Activated effector memory CD4-positive, alpha-beta T cell treated with anti-CD3 and anti-CD28 coated beads, Interleukin-2, amount 50 U/mL, for 16 hours (primary cell): ENCODE measurements around the gene KIDINS220.

Experiments
- DNase-seq: peaks from one replicate; pipeline ENCODE4 v3.0.0-alpha.2; 2020

The KIDINS220 gene

DNA sequence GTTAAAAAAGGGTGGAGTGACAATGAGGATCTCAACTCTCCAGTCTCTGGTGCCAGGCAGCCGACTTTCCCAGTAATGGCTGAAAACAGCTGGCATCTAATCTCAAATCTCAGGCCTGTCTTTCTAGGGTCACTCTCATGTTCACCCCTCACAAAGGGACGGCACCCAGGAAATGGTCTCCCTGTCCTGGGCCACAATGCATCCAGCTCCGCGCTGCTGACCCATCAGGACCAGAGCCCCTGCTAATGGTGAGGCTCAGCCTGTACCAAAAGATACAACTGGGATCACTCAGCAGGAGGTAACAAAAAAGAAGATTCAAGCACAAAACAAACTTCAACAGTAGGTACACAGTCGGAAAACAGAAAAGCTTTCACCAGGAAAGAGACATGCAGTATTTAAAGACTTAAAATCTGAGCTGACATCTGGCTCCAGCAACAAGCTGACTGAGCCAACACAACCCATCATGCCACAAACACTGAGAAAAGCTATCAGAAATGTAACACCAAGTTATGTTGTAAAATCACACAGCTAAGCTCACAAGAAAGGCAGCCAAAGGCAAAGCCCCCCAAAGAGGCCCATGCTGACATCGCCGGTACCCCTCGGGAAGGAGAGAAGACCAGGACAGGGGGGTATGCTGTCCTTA is 13.6 kb upstream of the KIDINS220 start:
- DNase-seq: no peak

DNA sequence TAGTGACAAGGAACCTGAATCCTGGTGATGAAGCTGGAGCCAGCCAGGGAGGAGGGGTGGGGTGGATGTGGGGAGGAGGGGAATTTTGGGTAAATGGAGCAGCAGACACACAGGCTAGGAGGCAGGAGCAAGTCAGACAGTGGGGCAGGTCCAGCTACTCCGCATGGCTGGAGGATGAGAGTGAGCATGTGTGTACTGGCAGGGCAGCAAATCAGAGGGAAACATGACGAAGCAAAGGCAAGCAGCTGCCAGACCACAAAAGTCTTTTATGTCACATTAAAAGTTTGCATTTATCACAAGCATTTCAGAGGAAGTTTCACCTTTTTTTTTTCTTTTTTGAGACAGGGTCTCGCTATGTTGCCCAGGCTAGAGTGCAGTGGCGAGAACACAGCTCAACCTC is 11.9 kb upstream of the KIDINS220 start:
- no peak for DNase-seq

DNA sequence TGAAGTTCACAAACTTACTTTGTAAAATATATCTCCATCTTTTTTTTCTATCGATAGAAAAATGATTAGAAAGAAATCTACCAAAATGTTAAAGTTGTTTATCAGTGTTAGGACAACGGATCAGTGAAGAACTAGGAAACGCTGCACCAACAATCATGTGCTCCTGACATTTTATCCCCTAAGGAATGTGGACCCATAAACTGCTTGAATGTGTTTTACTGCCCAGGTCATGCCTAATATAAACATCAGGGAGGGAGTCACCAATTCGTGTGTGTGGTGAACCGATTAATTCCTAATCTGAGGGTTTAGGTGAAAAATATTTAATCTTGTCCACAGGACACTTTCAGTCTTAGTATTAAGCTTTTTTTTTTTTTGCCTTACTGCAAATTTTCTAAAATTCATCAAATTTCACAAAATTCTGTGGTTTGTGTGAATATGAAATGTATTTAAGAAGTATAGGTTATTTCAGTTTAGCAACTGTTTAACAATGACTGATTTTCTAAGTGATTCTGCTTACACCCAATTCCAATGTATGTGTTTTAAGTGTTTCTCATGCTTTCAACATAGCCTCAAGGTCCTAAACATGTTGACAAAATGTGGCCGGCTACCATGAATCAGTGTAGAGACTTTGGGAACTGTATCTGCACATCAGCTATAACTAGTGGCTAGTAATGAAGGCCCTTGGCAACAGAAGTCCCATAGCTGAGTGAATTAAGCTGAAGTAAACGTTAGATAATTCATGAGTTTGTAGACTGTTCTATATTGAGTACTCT is 11.1 kb upstream of the KIDINS220 start:
- no peak for DNase-seq

DNA sequence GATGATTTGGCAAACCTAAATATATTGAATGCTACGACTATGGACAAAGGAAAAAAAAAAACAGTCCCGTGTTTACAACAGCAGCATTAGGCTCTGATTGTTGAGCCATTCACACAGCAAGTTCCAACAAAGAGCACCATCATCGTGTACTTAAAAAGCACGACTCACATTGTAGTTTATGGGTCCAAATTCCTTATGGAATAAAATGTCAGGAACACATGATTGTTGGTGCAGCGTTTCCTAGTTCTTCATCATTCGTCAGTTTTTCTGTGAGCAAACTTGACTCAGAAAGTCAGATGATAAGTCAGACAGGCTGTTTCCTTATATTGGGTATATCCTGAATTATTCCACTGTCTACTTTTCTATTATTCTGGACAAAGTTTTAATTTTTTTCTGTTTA is 10.0 kb upstream of the KIDINS220 start:
- DNase-seq: no peak

DNA sequence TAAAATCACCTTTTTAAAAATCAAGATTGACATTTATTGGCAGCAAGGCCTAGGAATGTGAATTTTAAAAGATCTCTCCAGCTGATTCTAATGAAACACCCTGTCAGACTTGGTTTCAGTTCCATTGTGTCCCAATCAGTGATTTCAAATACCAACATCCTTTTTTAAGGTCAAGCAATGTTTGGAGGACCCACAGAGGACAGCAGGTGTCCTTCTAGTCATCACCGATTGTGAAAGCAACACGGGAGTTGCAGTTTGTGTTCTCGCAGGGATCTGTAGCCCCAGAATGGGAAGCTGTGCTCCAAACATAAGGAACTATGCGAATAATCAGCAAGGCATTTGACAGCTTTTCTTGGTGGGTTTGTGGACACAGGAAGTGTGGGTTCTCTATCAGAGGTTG is 4.5 kb upstream of the KIDINS220 start:
- no peak for DNase-seq

DNA sequence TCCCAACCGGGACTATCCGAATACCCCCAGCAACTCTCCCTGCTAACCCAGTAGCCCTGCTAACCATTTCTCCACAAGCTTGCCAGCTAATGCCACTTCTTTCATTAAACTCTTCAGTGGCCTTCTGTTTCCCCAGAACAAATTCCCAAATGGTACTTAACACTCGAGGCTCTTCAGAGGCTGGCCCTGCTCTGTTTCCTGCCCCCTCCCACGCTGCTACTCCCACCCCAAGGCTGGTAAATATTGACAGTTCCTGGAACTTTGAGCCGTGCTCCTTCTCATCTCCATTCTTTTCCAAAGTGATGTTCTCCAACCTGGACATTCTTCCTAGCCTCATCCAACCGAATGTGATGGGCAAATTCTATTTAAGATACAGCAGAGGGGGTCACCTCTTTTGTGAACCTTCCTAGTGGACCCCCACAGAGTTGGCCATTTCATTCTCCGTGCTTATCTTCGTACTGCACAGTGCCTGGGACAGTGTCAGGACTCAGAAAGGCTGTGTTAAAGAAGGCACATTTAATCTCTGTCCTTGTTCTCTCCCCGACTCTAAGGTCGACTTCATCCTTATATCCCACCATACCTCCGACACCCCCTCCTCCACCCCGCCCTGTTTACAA is 3.2 kb upstream of the KIDINS220 start:
- no peak for DNase-seq

DNA sequence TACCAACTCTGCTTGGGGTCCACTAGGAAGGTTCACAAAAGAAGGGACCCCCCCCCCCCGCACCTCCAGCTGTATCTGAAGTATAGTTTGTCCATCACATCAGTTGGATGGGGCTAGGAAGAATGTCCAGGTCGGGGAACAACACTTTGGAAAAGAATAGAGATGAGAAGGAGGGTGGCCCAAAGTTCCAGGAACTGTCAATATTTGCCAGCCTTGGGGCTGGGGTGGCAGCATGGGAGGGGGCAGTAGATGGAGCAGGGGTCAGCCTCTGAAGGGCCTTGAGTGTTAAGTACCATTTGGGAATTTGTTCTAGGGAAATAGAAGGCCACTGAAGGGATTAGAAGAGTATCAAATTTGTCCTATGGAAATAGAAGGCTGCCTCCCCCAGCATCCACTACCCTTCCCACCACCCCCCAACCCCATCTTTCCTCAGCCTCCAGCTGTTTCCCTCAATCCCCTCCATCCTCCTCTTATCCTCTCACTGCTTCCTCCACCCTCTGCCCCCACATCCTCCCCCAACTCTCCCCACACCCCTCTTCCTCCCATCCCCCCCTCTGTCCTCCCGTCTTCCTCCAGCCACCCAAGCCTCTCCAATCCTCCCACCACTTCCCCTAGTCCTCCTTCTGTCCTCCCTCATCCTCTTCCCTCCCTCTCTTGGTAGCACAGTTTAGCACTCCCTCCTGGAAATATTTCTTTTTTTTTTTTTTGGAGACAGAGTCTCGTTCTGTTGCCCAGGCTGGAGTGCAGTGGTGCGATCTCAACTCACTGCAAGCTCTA is 2.0 kb upstream of the KIDINS220 start:
- DNase-seq: no peak

DNA sequence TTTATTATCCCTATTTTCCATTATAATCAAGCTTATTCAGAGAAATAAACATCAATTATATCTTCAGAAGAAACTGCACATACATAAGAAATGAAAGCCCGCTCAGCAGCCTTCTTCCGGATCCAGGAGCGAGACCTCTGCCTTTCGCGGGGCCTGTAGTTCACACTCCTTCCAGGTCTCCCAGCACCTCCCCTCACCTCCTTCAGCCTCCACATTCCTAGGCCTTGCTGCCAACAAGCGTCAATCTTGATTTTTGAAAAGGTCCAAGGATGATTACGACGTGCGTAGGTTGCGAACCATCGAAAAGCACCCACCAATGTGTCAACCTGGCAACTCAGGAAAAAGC is 355 bp upstream of the KIDINS220 start:
- DNase-seq: no peak

DNA sequence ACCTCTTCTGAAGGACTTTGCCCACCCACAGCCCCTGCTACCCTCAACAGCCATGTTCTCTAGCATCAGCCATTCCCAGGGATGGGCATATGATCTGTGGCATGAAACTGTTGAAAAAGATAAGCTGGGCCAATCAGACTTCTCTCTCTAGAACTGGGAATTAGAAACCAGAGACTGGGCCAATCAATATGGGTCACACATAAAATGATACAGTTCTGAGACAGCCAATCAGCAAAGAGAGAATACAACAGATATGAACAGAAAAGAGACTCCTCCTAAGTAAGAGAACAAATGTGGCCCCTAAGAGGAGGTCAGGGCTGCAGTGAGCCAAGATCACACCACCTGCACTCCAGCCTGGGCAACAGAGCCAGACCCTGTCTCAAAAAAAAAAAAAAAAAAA is 2.1 kb downstream of the KIDINS220 start:
- DNase-seq: no peak

DNA sequence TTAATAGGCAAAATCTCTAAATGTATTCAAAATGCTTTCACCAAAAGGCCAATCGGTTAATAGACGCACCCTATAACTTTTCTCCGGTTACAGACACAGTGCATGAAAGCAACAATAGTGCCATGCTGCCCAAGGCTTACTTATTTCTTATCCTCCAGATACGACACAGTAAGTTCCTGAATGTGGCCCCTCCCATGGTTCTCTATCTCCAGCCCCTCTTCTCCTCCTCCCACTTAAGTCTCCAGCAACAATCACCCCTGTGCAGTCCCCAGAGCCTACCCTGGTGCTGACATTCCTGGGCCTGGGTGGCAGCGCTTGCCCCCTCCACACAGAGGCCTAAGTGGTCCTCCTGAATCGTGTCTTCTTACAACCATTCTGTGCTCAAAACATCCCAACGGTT is 3.6 kb downstream of the KIDINS220 start:
- no peak for DNase-seq

DNA sequence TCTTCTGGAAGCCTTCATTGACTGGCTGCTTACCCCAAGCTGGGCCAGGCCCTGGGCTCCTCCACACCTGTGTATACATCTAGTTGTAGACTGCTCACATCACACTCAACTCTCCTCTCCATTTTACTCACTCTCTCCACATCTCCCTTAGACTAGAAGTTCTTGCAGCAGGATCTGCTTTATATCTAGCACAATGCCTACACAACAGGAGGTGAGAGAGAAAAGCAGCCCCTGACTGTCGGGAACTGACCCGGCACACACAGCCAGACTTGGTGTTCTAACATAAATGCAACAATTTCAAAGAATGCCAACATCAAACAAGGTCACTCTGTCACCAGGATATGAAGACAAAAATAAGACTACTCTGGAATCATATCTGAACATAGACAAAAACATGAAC is 5.9 kb downstream of the KIDINS220 start:
- DNase-seq: no peak

DNA sequence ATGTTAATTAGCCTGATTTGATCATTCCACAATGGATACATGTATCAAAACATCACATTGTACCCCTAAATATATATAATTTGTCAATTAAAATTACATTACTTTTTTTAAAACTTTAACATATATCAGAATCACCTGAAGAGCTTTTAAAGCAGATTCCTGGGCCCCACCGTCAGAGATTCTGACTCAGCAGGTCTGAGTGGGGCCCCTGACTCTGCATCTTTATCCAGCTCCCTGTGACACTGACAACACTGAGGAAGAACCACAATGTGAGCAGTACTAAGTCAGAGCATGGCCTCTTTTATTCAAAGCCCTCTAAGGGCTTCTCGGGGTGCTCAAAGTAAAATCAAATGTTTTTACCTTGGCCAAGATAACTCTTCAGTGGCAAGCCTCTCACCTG is 9.7 kb downstream of the KIDINS220 start:
- DNase-seq: no peak

DNA sequence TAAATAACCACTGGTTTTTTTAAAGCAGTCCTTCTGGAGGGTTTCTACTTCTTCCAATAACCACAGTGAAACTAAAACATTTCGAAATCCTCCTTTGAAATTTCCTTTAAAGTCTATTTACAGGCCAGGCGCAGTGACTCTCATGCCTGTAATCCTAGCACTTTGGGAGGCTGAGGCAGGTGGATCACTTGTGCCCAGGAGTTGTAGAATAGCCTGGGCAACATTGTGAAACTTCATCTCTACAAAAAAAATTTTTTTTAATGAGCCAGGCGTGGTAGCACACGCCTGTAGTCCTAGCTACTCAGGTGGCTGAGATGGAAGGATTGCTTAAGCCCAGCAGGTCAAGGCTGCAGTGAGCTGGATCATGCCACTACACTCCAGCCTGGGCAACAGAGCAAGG is 15.2 kb downstream of the KIDINS220 start:
- DNase-seq: no peak

DNA sequence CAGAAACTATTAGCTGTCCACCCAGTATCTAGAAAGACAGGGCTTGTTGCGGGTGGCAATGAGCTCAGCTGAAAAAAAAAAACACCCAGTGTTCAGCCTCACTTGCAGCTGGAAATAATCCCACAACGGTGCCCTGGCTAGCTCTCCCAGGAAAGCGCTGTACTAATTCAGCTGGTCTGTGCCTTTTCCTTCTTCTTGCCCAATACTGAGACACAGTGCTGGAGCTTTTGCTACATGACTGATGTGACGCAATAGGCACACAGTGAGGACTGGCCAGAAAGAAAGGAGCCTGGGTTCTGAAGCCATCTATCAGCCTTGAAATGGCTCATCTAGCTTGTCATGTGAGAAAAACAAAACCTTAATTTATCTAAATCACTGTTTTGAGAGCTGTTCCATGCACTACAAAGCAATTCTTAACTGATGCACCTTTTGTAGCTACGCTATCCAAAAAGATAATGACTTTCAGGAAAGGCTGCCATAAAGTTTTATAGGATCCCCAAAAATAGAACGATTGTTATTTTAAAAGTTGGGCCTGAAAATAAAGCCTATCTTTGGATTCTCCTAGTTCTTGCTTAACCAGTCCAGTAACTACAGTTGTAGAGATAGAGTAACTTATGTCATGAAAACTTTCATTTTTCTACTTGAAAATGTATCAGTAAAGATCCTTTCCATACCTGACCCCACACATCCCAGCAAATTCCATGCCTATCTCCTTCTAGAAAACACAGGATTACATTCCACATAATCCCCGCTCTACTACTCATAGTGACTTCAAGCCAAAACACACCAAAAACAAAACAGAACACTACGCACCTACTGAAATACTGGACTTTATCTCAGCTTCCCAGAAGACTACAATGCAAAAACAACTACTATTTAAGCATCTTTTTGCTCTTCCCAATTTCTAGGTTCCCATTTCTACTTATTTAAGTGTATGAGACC is 15.9 kb downstream of the KIDINS220 start:
- DNase-seq: no peak

DNA sequence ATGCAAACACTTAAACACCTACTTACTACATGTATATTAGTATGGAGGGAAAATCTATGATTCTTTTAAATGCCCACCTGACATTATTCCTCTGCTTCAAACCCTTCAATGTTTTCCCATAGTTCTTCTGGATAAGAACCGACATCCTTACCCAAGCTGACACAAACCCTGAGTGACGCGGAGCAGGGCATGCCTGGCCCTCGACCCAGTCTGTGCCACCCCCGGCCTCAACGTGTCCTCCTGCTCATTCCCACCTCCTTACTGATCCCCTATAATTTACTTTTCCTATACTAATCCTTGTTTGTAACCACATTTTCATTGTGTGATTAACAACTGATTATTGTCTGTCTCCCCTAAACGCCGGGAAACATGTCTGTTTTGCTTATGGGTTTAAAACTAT is 17.5 kb downstream of the KIDINS220 start:
- DNase-seq: no peak

DNA sequence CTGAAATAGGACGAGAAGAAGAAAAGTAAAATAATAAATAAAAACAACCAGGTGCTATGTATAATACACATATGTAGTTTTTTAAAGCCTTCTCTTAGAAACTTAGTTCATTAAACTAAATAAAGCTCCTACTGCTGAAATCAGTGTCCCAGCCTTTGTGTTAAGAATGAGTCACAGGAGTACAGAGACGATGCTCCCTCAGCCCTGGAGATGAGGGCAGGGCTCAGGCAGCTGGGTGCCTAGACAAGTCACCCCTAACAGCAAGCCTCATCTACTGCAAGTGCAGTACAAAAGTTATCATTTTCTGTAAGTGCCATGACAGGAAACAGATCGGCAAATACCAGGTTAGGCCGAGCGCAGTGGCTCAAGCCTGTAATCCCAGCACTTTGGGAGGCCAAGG is 18.2 kb downstream of the KIDINS220 start:
- DNase-seq: no peak

DNA sequence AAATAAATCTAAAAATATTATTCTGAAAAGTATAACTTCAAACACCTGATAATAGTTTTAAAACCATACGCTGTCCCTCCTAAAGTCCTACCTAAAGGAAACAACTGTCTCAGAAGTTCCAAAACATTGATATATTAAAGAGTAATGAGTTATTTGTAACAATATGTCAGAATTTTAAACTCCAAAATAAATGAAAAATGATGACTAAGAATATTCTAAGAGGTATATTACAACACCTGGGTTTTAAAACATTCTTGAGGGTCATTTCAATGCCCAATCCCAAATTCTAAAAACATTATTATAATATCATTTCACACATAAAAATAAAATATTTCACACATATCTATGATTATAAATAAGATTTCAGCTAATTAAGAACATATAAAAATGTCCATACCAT is 20.2 kb downstream of the KIDINS220 start:
- no peak for DNase-seq

DNA sequence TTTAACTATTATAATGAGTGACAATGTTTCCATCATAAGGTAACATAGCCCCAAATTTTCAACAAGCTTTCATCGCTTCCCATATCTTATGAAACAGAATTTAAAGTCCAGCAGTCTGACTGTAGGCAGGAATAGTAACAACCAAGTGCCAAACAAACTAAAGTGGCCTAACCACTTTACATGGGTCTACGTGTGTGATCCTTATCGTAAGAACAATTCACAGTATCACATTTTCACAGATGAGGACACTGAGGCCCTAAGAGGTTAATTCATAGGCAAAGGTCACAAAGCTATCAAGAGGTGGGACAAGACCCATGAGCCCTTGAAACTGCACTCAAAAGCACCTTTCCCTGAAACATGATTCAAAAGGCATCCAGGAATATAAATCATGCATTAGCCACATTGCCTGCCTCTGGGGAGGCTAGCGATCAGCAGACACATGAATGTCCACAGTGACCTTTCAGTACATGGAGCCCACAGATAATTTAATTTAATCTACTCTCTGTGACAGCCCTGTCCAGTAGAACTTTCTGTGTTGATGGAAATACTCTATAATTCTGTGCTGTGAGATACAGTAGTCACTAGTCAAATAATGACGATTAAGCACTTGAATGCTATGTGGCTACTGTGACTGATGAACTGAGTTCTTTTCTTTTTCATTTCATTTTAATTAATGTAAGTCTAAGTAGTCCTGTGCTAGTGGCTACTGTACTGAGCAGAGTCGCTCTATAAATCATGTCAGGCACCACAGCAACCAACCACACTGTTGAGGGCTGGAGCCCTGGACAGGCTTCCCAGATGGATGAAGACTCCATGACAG is 30.3 kb downstream of the KIDINS220 start:
- no peak for DNase-seq

DNA sequence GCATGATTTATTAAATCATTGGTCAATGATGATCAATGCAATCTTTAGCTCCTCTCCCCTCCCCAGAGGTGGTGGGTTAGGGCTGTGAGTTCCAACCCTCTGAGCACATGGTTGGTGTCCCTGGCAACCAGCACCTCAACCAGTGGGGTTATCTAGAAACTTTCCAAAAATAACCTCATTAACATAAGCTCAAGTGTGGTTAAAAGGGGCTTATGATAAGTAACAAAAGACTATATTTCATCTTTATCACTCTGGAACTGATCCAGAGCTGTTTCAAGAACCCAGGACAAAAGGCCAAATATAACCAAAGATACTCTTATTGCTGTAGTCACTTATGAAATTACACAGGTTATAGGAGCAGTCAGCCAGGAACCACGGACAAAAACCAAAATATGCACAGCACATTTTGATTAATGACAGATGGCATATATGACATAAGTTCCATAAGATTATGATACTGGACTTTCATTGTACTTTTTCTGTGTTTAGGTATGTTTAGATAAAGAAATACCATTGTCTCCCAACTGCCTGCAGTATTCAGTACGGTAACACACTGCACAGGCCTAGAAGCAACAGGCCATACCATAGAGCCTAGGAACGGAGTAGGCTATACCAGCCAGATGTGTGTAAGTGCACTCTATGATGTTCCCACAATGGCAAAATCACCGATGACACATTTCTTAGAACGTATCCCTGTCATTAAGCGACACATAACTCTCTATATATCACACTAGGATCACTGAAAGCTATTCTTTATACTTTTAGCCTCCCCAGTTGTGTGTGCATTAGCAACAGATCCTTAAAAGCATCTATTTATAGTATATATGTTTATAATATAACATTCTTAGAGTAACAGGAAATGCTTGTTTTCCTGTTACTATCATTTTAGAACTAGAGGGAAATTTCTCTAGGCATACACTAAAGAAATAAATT is 31.9 kb downstream of the KIDINS220 start:
- DNase-seq: no peak

DNA sequence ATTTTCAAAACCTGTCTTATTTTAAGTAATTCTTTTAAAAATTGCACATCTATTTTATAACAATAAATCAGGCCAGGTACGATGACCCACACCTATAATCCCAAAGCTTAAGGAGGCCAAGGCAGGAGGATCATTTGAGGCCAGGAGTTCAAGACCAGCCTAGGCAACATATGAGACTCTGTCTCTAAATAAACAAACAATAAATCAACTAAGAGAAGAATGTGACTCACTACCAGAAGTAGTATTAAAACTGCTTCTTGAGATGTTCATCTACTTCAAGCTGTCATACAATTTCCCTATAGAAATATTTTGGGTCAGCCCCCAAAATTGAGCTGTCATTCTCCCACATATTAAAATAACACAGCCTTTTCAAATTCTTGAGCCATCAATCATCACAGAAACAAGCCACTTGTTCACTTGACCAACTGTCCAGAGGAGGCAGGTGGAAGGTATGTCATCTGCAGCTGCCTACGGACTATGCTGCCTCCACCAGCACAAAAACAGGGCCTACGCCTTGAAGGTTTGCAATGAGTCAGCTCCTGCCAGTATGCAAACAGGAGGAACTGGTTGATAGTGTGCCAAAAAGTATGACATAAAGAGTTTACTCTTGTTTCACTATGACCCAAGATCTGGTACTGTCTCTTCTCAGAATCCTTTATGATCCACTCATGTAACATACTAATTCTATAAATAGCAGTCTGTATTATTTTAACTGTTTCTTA is 33.6 kb downstream of the KIDINS220 start:
- peak; percentile 68 for DNase-seq
